Left ventricle myocardium inferior (tissue), 1 donor: ENCODE results near the gene SNRK. TPM values are rescaled to one million over a fixed set of nuclear protein-coding genes. Genes with fewer than 3 reads are reported as not detected.

ENCODE experiments used
- DNase-seq: peaks from one replicate; pipeline ENCODE4 v3.0.0-alpha.2; 2020
- H3K27ac ChIP-seq: fragments of 200-600 bp; replicated peaks from 2 replicates; pipeline ENCODE4 v1.8.0; 2021
- H3K27me3 ChIP-seq: fragments of 200-600 bp; 2 replicates; pipeline ENCODE4 v1.8.0; 2021; ENCODE audit warnings: low read depth
- H3K36me3 ChIP-seq: fragments of 200-600 bp; 2 replicates; pipeline ENCODE4 v1.8.0; 2021
- H3K4me1 ChIP-seq: fragments of 200-600 bp; 2 replicates; pipeline ENCODE4 v1.8.0; 2021
- H3K4me3 ChIP-seq: fragments of 200-600 bp; 2 replicates; pipeline ENCODE4 v1.8.0; 2021; ENCODE audit warnings: mild to moderate bottlenecking, moderate library complexity
- H3K9me3 ChIP-seq: fragments of 200-600 bp; replicated peaks from 2 replicates; pipeline ENCODE4 v1.8.0; 2021
- intact Hi-C: fragments of 100-400 bp; cut with micrococcal nuclease; formaldehyde crosslinking; loops from one replicate; pipeline ENCODE4 v1.11.0; 2022
- long read RNA-seq: library from polyadenylated mRNA; unstranded; transcript quantifications from one replicate; pipeline ENCODE4 v2.0.0, GENCODE V29; 2021
- total RNA-seq: library from RNA; stranded (reverse); fragmentation: NEBNext Ultra II Directional; extraction: Animal tissue kit (Norgen Biotek cat#: 25700); gene quantifications from one replicate; pipeline ENCODE4 v1.2.1, GENCODE V29; 2021
- TF ChIP-seq, protein P1 (sequence below): fragments of 200-600 bp; IDR thresholded peaks from 2 replicates; pipeline ENCODE4 v1.8.0; 2021; ENCODE audit warnings: antibody characterized with exemption, mild to moderate bottlenecking, borderline replicate concordance
- donor health status: DM: no; HTN: yes; CAD: no; lungs with severe emphysema.

Gene SNRK
- 23.1 TPM for total RNA-seq
- long read RNA-seq, full-length matches to known transcripts, result 36 of 49 reads
- long read RNA-seq, partial matches to known transcripts, result 2 of 49 reads
- long read RNA-seq, other reads (novel, unspliced or antisense), result 11 of 49 reads

GRCh38 chr3:43286115-43286840, at the start of gene SNRK:
Gene SNRK (plus strand): TSS chr3:43286540. CDS start chr3:43303204, 16,664 bp downstream.
- peak within 1 kb of the TSS; percentile 95 for H3K27ac ChIP-seq
- peak; percentile 91 for DNase-seq
- no peaks in the 10 kb centered on the region for H3K36me3 ChIP-seq
- H3K27me3 ChIP-seq, result no peaks in the 10 kb centered on the region
- no peaks in the 10 kb centered on the region for H3K9me3 ChIP-seq
- intact Hi-C loops, result no loop called here
- H3K4me1 ChIP-seq, result peaks cover 61% of the 10 kb centered on the region
- H3K4me3 ChIP-seq, result peak within 1 kb of the TSS; percentile 77
- TF ChIP-seq, protein P1, sequence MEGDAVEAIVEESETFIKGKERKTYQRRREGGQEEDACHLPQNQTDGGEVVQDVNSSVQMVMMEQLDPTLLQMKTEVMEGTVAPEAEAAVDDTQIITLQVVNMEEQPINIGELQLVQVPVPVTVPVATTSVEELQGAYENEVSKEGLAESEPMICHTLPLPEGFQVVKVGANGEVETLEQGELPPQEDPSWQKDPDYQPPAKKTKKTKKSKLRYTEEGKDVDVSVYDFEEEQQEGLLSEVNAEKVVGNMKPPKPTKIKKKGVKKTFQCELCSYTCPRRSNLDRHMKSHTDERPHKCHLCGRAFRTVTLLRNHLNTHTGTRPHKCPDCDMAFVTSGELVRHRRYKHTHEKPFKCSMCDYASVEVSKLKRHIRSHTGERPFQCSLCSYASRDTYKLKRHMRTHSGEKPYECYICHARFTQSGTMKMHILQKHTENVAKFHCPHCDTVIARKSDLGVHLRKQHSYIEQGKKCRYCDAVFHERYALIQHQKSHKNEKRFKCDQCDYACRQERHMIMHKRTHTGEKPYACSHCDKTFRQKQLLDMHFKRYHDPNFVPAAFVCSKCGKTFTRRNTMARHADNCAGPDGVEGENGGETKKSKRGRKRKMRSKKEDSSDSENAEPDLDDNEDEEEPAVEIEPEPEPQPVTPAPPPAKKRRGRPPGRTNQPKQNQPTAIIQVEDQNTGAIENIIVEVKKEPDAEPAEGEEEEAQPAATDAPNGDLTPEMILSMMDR, result peak; percentile 56

DNA sequence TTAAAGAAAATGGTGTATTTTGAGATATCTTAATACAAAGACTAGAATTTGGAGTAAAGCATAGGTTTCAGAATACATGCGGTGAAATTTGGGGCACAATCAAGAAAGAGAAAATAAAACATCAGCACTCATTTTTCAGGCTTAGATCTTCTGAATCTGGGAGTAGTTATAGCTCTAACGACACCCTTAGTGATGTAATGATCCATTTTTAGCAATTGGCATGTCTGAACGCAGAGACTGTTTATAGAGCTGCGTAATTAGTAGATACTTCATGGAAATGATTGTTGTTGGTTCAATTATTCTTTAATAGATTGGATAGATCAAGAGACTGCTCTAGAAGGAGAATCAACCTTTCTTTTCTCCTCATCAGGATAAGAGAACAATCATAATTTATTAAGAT, 47.5 kb upstream of the SNRK start:
- Histone ChIP-seq H3K27me3 (no peaks in the 10 kb centered on the region), H3K4me3 (no peak overlapping the region), H3K9me3 (peaks cover 11% of the 10 kb centered on the region), H3K4me1 (peaks cover 6% of the 10 kb centered on the region), H3K27ac (no peak overlapping the region), H3K36me3 (no peaks in the 10 kb centered on the region)
- TF ChIP-seq, protein P1, result no peak
- no peak for DNase-seq
- intact Hi-C loops, result no loop called here

DNA sequence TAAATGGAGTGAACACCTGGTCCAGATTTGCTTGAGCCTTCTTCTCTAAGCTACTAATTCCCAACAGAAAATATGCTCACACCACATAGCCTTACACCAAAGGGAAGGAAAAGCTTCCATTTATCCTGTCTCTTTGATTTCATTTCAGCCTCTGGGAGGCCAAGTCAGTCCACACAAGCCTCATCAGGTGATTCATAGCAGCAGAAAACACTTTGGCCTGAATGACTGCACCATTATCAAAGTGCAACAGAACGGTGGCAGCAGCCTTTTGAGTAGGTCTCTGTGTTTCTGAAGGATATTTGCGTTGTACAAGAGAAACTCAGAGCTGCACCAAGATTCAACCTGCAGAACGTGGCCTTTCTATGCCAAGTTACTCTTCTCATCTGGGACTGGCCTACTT, 46.6 kb upstream of the SNRK start:
- intact Hi-C loops, result no loop called here
- TF ChIP-seq, protein P1, result no peak
- Histone ChIP-seq H3K9me3 (peaks cover 11% of the 10 kb centered on the region), H3K4me3 (no peak overlapping the region), H3K27me3 (no peaks in the 10 kb centered on the region), H3K36me3 (no peaks in the 10 kb centered on the region), H3K27ac (no peak overlapping the region), H3K4me1 (peaks cover 11% of the 10 kb centered on the region)
- no peak for DNase-seq

GRCh38 chr3:43243590-43244587, 42.5 kb upstream of the SNRK start:
- no peak overlapping the region for H3K27ac ChIP-seq
- no peaks in the 10 kb centered on the region for H3K36me3 ChIP-seq
- H3K4me1 ChIP-seq, result peaks cover 47% of the 10 kb centered on the region
- TF ChIP-seq, protein P1, result no peak
- H3K4me3 ChIP-seq, result no peak overlapping the region
- no peaks in the 10 kb centered on the region for H3K27me3 ChIP-seq
- peaks cover 11% of the 10 kb centered on the region for H3K9me3 ChIP-seq
- no peak for DNase-seq
- intact Hi-C loops, result no loop called here

DNA sequence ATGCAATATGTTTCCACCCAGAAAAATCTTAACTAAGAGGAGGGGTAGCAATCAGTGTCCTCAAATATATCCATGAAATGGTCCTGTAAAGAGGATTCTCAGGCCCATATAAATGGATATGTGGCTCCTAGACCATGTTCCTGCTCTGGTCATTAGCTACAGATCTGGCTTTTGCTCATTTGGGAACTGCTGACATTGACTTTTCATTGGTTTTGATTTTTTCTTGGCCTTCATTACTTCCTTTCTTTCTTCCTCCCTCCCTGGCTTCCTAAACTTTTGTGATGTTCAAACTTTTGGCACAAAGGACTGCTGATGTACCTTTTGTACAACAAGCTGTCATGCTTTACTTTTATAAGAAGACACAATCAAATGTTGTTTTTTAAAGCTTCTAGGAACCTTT, 41.6 kb upstream of the SNRK start:
- Histone ChIP-seq H3K4me1 (peaks cover 52% of the 10 kb centered on the region), H3K36me3 (no peaks in the 10 kb centered on the region), H3K27ac (peak overlapping the region; percentile 78), H3K9me3 (peaks cover 11% of the 10 kb centered on the region), H3K4me3 (no peak overlapping the region), H3K27me3 (no peaks in the 10 kb centered on the region)
- DNase-seq, result no peak
- intact Hi-C loops, result no loop called here
- TF ChIP-seq, protein P1, result no peak
